ENCODE measurements around the gene GAS7.

Gene GAS7

DNA sequence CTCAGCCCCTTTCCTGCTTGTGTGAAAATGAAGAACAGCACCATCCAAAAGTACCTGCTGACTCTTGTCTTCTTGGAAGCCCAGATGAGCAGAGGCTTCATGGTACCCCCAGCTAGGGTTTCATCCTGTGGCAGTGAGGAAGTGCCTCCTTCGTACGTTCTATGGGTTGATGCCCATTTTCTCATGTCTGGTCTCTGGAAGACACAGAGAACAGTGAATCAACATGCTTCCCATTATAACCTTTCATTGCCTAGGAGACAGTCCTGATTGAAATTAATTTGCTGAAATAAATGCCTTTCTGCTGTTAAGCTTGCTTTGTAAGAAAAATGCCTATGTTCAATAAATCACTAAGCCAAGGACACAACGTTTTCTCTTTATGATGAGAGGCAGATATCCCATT lies 329.9 kb downstream of the GAS7 start:
- no peak for DNase-seq

DNA sequence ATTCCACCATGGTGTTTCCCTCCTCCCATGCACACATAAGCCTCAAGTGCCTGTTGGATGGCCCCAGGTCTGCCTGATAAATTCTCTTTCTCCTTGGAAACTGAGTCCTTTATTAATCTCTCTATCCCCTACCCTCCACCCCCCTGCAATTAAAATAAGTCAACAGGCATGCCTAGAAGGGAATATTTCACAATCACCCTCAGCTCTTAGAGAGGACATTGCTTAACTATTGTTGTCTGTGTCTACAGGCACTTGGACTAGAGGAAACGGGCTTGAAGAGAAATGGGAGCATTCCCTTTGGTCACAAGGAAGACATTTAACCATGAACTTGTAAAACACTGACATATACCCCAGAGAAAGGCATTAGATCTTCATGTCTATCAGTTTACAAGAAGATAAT lies 332.8 kb downstream of the GAS7 start:
- DNase-seq, result no peak

DNA sequence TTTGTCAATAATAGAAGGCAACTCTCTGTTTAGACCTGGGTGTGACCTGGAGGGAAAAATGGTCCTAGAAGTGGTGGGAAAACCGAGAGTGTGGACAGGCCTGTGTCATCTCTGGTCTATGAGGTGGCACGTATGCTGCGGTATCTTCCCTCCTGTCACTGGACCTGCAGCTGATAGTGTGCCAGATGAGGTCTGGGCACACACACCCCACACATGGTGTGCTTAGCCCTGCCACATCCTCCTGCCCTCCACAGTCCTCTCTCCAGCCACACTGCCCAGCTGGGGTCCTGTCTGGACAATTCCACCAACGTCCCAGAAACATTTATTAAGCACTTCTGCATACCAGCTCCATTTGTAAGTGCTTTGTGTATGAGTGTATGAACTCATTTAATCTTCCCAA lies 335.5 kb downstream of the GAS7 start:
- no peak for DNase-seq

DNA sequence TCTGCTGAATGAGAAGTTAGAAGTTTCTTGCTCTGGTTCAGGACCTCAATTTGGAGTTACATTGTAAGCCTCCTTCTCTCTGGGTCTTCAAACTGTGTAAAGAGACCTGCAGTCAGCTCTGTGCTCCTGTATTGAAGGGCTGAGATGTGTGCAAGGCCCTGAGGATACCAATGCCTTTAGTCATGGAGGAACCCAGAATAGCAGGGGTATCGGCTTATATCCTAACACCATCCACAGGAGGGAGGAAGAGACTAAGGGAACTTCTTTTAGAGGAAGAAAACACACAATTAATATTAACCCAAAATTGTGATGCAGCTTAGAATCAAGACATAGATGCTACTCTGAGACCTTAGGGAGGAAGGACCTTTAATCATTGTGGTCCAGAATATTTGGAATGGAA lies 336.2 kb downstream of the GAS7 start:
- DNase-seq, result no peak

DNA sequence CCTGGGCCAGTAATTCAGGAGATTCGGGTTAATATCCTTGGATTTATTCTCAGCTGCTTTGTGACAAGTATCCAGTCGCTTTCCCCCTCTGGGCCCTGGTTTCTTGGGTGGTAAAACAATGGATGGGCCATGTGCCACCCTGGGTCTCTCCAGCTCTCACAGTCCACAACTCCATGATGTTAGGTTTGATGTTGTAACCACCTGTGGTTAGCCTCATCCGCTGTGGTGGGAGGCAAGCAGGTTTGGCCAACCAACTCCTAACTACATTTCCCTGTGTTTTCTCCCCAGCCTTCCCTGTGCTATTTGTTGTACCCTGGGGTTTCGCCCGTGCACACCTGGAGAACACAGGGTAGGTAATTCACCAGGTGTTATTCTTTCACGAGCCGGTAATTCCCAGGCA lies 337.6 kb downstream of the GAS7 start:
- no peak for DNase-seq

Data from activated CD4-positive, alpha-beta T cell treated with anti-CD3 and anti-CD28 coated beads, Interleukin-2, amount 50 U/mL, for 4 hours (primary cell).